T-cell (primary cell): ENCODE data around the gene GRAMD1C. TPM values are rescaled to one million over a fixed set of nuclear protein-coding genes. Genes with fewer than 3 reads are reported as not detected.
A peak's percentile ranks its signal among the peaks of the same experiment; 100 is the strongest.

Experiments used
- ATAC-seq, 4 experiments: fragments of 200-7000 bp in 3 of 4; fragments of 150-1000 bp in 1 of 4; cut with Tn5 transposase; replicated peaks in 1 of 4; 1 replicate in 3 of 4; 2 replicates in 1 of 4; pipeline ENCODE4 v1.10.0; 2021; ENCODE audit warnings: moderate library complexity in 3 of 4, mild to moderate bottlenecking in 2 of 4, moderate number of reproducible peaks in 1 of 4
- CTCF ChIA-PET, 2 donors: fragments of 300-600 bp; sonication (Branson Sonifier 250); formaldehyde crosslinking; loops; one replicate each; lab custom pipeline; 2022; ENCODE audit warnings: antibody characterized with exemption in 2 of 2; lab: Charles Lee
- POLR2A ChIA-PET, 2 donors: fragments of 300-600 bp; sonication (Branson Sonifier 250); formaldehyde crosslinking; loops; one replicate each; lab custom pipeline; 2022; ENCODE audit warnings: antibody characterized with exemption in 2 of 2; lab: Charles Lee
- DNase-seq, 35 experiments: peaks; one replicate each; pipeline versions ENCODE4 v3.0.0 to v3.0.0-alpha.2; 2013 to 2023
- H3K27ac ChIP-seq: one replicate; pipeline ENCODE4 v1.5.1; 2013; ENCODE audit warnings: low read length
- H3K27me3 ChIP-seq, 2 experiments: replicated peaks in 1 of 2; 1 replicate in 1 of 2; 2 replicates in 1 of 2; pipeline versions ENCODE4 v1.6.1 to v1.7.0; 2013; ENCODE audit warnings: low read length in 1 of 2, mixed read lengths in 1 of 2; ENCODE audit not compliant: control insufficient read depth in 2 of 2, insufficient read depth in 2 of 2; ENCODE audit errors: extremely low read depth in 1 of 2
- H3K36me3 ChIP-seq, 2 donors: 1 replicate in 1 of 2; 2 replicates in 1 of 2; pipeline versions ENCODE4 v1.6.1 to v1.7.0; 2013; ENCODE audit warnings: low read length in 1 of 2; ENCODE audit not compliant: control insufficient read depth in 2 of 2, insufficient read depth in 1 of 2; ENCODE audit errors: extremely low read depth in 1 of 2
- H3K4me1 ChIP-seq, 2 experiments: 1 replicate in 1 of 2; 2 replicates in 1 of 2; pipeline versions ENCODE4 v1.6.1 to v1.7.0; 2013; ENCODE audit warnings: low read length in 2 of 2, mixed read lengths in 1 of 2; ENCODE audit not compliant: insufficient read depth in 2 of 2, control insufficient read depth in 1 of 2; ENCODE audit errors: extremely low read depth in 1 of 2
- H3K4me3 ChIP-seq, 2 donors: 1 replicate in 1 of 2; 2 replicates in 1 of 2; pipeline versions ENCODE4 v1.5.1 to v1.7.0; 2013; ENCODE audit warnings: mild to moderate bottlenecking in 2 of 2, low read length in 1 of 2, moderate library complexity in 1 of 2; ENCODE audit not compliant: control insufficient read depth in 1 of 2; ENCODE audit errors: extremely low read depth in 1 of 2
- H3K9me3 ChIP-seq: 2 replicates; pipeline ENCODE4 v1.7.0; 2013
- H3K27ac Mint-ChIP-seq, 2 donors: one replicate each; pipeline ENCODE4 v1.8.0; 2020 to 2021; ENCODE audit warnings: mild to moderate bottlenecking in 2 of 2, mixed read lengths in 2 of 2
- H3K27me3 Mint-ChIP-seq, 2 donors: one replicate each; pipeline ENCODE4 v1.8.0; 2021 to 2022; ENCODE audit warnings: mixed read lengths in 2 of 2
- H3K36me3 Mint-ChIP-seq: one replicate; pipeline ENCODE4 v1.8.0; 2021; ENCODE audit warnings: mixed read lengths
- H3K4me1 Mint-ChIP-seq, 3 donors: one replicate each; pipeline ENCODE4 v1.8.0; 2020 to 2022; ENCODE audit warnings: mixed read lengths in 3 of 3, mild to moderate bottlenecking in 1 of 3
- H3K4me3 Mint-ChIP-seq, 3 donors: one replicate each; pipeline ENCODE4 v1.8.0; 2020 to 2022; ENCODE audit warnings: mild to moderate bottlenecking in 3 of 3, mixed read lengths in 3 of 3, moderate library complexity in 3 of 3
- H3K9me3 Mint-ChIP-seq, 3 donors: one replicate each; pipeline ENCODE4 v1.8.0; 2020 to 2022; ENCODE audit warnings: mixed read lengths in 3 of 3
- WGBS: methylation state at CpG from one replicate; pipeline ENCODE4 v1.1.5; 2013; ENCODE audit warnings: missing lambda C conversion rate; ENCODE audit not compliant: insufficient coverage; 5-methylcytosine and 5-hydroxymethylcytosine counted together
- total RNA-seq, 35 experiments: library from RNA in 6 of 35; stranded (reverse) in 6 of 35; fragments of 120-200 nt in 1 of 35; gene quantifications; one replicate each; pipeline versions ENCODE4 v1.2.1 to v1.2.4 and lab custom pipeline; 2013 to 2026

The GRAMD1C gene
- total RNA-seq, 5 donors from 2014 or later (not counting 1 experiment from before 2014, with no cell fraction given), result 0.43 to 2.7 (median 1.4) TPM

DNA sequence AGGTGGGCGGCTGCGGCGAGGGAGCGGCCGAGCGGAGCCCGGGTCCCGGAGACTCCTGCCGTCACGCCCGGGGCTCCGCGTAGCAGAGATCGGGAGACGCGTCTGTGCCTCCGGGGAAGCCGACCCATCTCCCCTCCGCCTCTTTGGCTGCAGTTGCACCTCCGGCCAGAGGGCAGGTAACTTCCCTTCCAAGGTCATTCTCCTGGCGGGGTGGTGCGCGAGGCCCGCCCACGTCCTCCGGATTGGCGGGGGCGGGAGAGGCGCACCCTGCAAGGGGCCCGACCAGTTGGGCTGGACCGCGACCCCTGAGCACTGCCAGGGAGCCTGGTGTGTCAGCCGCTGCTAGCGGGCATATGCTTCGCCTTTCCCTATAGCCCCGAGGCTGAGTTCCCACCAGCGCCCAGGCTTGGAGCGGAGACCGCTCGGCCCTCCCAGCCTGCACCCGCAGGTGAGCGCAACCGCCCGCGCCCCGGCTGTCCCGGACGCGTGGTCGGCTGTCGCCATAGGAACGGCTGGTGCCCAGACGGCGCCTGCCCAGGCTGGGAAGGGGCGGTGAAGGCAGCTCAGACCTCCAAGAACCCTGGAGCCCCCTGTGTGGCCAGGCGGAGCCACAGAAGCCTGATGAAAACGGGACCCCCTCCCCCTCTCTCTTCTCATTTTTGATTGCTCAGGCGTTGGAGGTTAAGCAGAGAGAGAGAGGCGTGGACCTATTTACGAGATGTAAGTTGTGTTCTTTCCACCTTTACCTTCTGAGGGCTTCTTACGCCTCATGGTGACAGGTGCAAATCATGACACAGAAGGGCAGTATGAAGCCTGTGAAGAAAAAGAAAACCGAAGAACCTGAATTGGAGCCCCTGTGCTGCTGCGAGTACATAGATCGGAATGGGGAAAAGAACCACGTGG lies 109.7 kb downstream of the GRAMD1C start:
- peaks cover 0 to 4% of the 10 kb centered on the region in 2 experiments for H3K27me3 ChIP-seq
- DNase-seq, result peak in 18 of 35 experiments; percentile 3 to 43 (median 10)
- POLR2A ChIA-PET, result no interaction called here
- Mint-ChIP-seq H3K27ac (peak overlapping the region in 1 of 2 donors; percentile 25), H3K9me3 (no peaks in the 10 kb centered on the region), H3K27me3 (peaks cover 5 to 10% of the 10 kb centered on the region in 2 donors), H3K4me3 (peak overlapping the region; percentile 71 to 75 (median 73)), H3K36me3 (peaks cover 4% of the 10 kb centered on the region), H3K4me1 (peaks cover 4 to 20% (median 13%) of the 10 kb centered on the region in 3 donors)
- 3% methylated on average over 47 of the region's 65 CpGs for WGBS
- H3K4me3 ChIP-seq, result peak overlapping the region; percentile 74
- ATAC-seq, result peak; percentile 34 to 51 (median 37)
- peaks cover 0 to 14% of the 10 kb centered on the region in 2 experiments for H3K4me1 ChIP-seq
- H3K9me3 ChIP-seq, result no peaks in the 10 kb centered on the region
- no peak overlapping the region for H3K27ac ChIP-seq
- no peaks in the 10 kb centered on the region for H3K36me3 ChIP-seq
- CTCF ChIA-PET, result no interaction called here

DNA sequence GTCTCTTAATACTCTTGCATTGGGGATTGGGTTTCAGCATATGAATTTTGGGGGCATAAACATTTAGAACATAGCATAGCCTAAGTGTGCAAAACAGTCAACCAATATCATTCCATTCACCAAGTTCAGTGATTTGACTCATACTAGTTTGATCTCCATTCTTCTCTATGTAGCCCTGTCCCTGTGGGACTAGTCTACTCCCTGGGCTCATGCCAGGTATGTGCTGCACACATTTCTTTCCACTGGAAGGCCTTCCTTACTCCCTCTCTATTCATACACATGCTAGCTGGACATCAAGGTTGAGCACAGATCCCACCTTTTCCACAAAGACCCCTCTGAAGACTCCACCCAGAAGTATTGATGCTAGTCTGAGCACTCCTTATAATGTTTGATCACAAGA lies 114.3 kb downstream of the GRAMD1C start:
- ChIA-PET CTCF (no interaction called here), POLR2A (no interaction called here)
- H3K36me3 Mint-ChIP-seq, result peaks cover 16% of the 10 kb centered on the region
- no peaks in the 10 kb centered on the region for H3K36me3 ChIP-seq
- H3K9me3 Mint-ChIP-seq, result no peaks in the 10 kb centered on the region
- peaks cover 12 to 23% (median 17%) of the 10 kb centered on the region in 3 donors for H3K4me1 Mint-ChIP-seq
- no peaks in the 10 kb centered on the region for H3K9me3 ChIP-seq
- H3K4me3 ChIP-seq, result no peak overlapping the region
- H3K27me3 Mint-ChIP-seq, result no peaks in the 10 kb centered on the region
- H3K27ac Mint-ChIP-seq, result no peak overlapping the region
- H3K27me3 ChIP-seq, result peaks cover 0 to 4% of the 10 kb centered on the region in 2 experiments
- H3K27ac ChIP-seq, result no peak overlapping the region
- no peak overlapping the region for H3K4me3 Mint-ChIP-seq
- H3K4me1 ChIP-seq, result peaks cover 7 to 16% of the 10 kb centered on the region in 2 experiments
- DNase-seq, result no peak
- no peak for ATAC-seq

- Mint-ChIP-seq H3K27me3 (no peaks in the 10 kb centered on the region), H3K4me1 (peaks cover 12 to 21% (median 15%) of the 10 kb centered on the region in 3 donors), H3K9me3 (no peaks in the 10 kb centered on the region), H3K36me3 (peaks cover 21% of the 10 kb centered on the region), H3K4me3 (no peak overlapping the region), H3K27ac (no peak overlapping the region)
- Histone ChIP-seq H3K27ac (no peak overlapping the region), H3K36me3 (no peaks in the 10 kb centered on the region), H3K4me3 (no peak overlapping the region), H3K27me3 (peaks cover 0 to 4% of the 10 kb centered on the region in 2 experiments), H3K9me3 (no peaks in the 10 kb centered on the region), H3K4me1 (peaks cover 7 to 8% of the 10 kb centered on the region in 2 experiments)
- WGBS, result 40% methylated on average over 7 of the region's 7 CpGs
- DNase-seq (no peak), ATAC-seq (no peak)
- ChIA-PET POLR2A (no interaction called here), CTCF (no interaction called here)
These were observed 115.1 kb downstream of the GRAMD1C start for GRCh38 chr3:113953677-113954076.

DNA sequence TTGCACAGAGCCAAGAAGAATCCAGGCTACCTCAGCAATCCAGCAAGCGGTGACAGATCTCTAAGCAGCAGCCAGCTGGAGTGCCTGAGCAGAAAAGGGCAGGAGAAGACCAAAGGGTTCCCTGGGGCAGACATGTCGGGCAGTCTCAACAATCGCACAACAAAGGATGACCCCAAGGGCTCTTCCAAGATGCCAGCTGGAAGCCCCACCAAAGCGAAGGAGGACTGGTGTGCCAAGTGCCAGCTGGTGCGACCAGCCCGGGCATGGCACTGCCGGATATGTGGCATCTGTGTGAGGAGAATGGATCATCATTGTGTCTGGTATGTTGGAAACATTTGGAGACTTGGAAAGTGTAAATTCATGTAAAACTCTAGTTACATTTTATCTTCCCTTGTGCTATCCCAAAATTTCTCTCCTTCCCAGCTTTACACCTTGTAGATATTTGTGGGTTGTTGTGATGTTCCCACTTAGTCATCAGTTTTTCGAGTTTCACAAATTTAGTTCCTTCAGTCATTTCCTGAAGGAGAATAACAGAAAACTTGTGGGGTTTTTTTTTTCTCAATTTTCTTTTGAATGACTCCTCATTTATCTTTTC lies 115.6 kb downstream of the GRAMD1C start:
- Histone ChIP-seq H3K4me1 (peaks cover 6 to 7% of the 10 kb centered on the region in 2 experiments), H3K9me3 (no peaks in the 10 kb centered on the region), H3K36me3 (no peaks in the 10 kb centered on the region), H3K27me3 (peaks cover 0 to 4% of the 10 kb centered on the region in 2 experiments), H3K4me3 (no peak overlapping the region), H3K27ac (no peak overlapping the region)
- H3K27me3 Mint-ChIP-seq, result no peaks in the 10 kb centered on the region
- H3K27ac Mint-ChIP-seq, result no peak overlapping the region
- POLR2A ChIA-PET, result no interaction called here
- no peaks in the 10 kb centered on the region for H3K9me3 Mint-ChIP-seq
- DNase-seq (no peak), ATAC-seq (no peak)
- H3K4me1 Mint-ChIP-seq, result peaks cover 12 to 17% (median 12%) of the 10 kb centered on the region in 3 donors
- CTCF ChIA-PET, result no interaction called here
- no peak overlapping the region for H3K4me3 Mint-ChIP-seq
- peaks cover 26% of the 10 kb centered on the region for H3K36me3 Mint-ChIP-seq
- WGBS, result 91% methylated on average over 3 of the region's 8 CpGs

- ATAC-seq, result peak in 1 of 4 experiments; percentile 27
- Histone ChIP-seq H3K27me3 (no peaks in the 10 kb centered on the region), H3K4me1 (peaks cover 0 to 3% of the 10 kb centered on the region in 2 experiments), H3K27ac (no peak overlapping the region), H3K36me3 (no peaks in the 10 kb centered on the region), H3K9me3 (no peaks in the 10 kb centered on the region), H3K4me3 (no peak overlapping the region)
- DNase-seq, result no peak
- CTCF ChIA-PET, result interaction anchor here in 1 of 2 donors (0.6 kb wide), 1 partner anchor 32 kb away, joined by 4 read pairs; no protein-coding TSS in a partner anchor
- H3K36me3 Mint-ChIP-seq, result peaks cover 21% of the 10 kb centered on the region
- POLR2A ChIA-PET, result interaction anchor here in 1 of 2 donors (0.6 kb wide), 1 partner anchor 955 kb away, joined by 4 read pairs; no protein-coding TSS in a partner anchor
- H3K27ac Mint-ChIP-seq, result no peak overlapping the region
- no peak overlapping the region for H3K4me3 Mint-ChIP-seq
- no peaks in the 10 kb centered on the region for H3K27me3 Mint-ChIP-seq
- no peaks in the 10 kb centered on the region for H3K9me3 Mint-ChIP-seq
- peaks cover 0 to 10% (median 6%) of the 10 kb centered on the region in 3 donors for H3K4me1 Mint-ChIP-seq
- WGBS, result no CpG with 5 or more reads among the region's 3 CpGs
These were observed 125.3 kb downstream of the GRAMD1C start for GRCh38 chr3:113963879-113964278.

GRCh38 chr3:113966172-113966571 lies 127.6 kb downstream of the GRAMD1C start:
- Histone ChIP-seq H3K9me3 (no peaks in the 10 kb centered on the region), H3K4me1 (peaks cover 0 to 3% of the 10 kb centered on the region in 2 experiments), H3K4me3 (no peak overlapping the region), H3K36me3 (no peaks in the 10 kb centered on the region), H3K27ac (no peak overlapping the region), H3K27me3 (no peaks in the 10 kb centered on the region)
- Mint-ChIP-seq H3K4me1 (peaks cover 0 to 10% (median 6%) of the 10 kb centered on the region in 3 donors), H3K4me3 (no peak overlapping the region), H3K36me3 (peaks cover 9% of the 10 kb centered on the region), H3K9me3 (peaks cover under 1 to 4% (median 3%) of the 10 kb centered on the region in 3 donors), H3K27ac (no peak overlapping the region), H3K27me3 (no peaks in the 10 kb centered on the region)
- ATAC-seq (no peak), DNase-seq (no peak)
- WGBS, result 80% methylated on average over 1 of the region's 2 CpGs
- CTCF ChIA-PET, result interaction anchor here in 1 of 2 donors (0.6 kb wide), 1 partner anchor 1821 kb away, joined by 11 read pairs; no protein-coding TSS in a partner anchor
- POLR2A ChIA-PET, result interaction anchor here in 1 of 2 donors (0.6 kb wide), 1 partner anchor 9 kb away, joined by 3 read pairs; no protein-coding TSS in a partner anchor
